ENCODE measurements around the gene FGF1.

Gene FGF1

DNA sequence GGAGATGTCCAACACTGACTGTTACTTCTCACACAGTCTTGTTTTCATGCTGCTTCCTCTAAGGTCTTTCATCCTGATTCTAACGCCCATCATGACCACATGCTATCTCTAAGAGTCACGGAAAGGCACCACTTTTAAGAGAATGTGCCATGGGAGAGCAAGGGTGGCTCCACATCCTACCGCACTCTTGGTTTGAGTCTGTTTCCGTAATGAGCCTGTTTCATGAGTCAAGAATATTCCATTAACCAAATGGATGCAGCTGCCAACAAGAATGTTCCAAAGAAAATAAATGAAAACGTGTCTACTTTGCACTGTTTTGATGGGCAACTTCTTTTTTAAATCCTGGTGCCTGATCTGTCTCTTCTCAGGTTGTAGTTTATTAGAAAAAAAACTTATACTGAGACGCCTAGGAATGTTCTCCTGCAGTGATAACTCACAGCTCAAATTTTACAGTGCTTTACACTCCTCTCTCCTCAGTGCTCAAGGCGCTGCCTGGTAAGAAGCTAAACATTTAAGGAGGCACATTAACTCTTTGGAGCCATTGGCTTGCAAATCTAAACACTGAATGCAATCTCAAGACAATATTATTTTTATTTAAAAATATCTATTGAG is 124.3 kb downstream of the FGF1 start:
- no peak for TF ChIP-seq CTCF (IDR thresholded peaks at IDR 0.05; ENCODE audit: insufficient read depth, low read length, poor library complexity, severe bottlenecking)
- Histone ChIP-seq H3K36me3 (ENCODE audit: control insufficient read depth, insufficient read depth, low read length) (no peaks in the 10 kb centered on the region), H3K4me3 (replicated peaks; ENCODE audit: low read depth, low read length) (no peak overlapping the region), H3K27me3 (replicated peaks; ENCODE audit: control insufficient read depth, insufficient read depth, low read length) (peaks cover 3% of the 10 kb centered on the region)
- DNase-seq (ENCODE audit: extremely low read depth, insufficient read length) = no peak

DNA sequence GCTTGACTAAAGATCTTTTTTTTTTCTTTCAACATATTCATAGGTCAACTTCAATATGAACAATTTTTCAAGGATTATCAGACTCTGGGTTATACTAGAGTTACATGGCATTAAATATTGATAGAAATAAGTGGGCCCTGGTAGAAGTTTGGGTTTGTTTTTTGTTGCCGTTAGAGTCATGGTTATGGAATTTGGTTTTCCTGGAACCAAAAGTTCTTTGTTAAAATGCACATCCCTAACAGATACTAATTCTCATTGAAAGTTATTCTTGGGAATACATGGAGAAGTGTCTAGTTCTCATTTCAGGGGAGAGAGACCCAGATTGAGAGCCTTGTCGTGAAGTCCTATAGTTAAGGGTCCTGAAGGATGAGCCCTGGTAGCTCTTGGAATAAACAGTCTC is 124.9 kb downstream of the FGF1 start:
- Histone ChIP-seq H3K4me3 (replicated peaks; ENCODE audit: low read depth, low read length) (no peak overlapping the region), H3K36me3 (ENCODE audit: control insufficient read depth, insufficient read depth, low read length) (no peaks in the 10 kb centered on the region), H3K27me3 (replicated peaks; ENCODE audit: control insufficient read depth, insufficient read depth, low read length) (peaks cover 3% of the 10 kb centered on the region)
- no peak for TF ChIP-seq CTCF (IDR thresholded peaks at IDR 0.05; ENCODE audit: insufficient read depth, low read length, poor library complexity, severe bottlenecking)
- no peak for DNase-seq (ENCODE audit: extremely low read depth, insufficient read length)

DNA sequence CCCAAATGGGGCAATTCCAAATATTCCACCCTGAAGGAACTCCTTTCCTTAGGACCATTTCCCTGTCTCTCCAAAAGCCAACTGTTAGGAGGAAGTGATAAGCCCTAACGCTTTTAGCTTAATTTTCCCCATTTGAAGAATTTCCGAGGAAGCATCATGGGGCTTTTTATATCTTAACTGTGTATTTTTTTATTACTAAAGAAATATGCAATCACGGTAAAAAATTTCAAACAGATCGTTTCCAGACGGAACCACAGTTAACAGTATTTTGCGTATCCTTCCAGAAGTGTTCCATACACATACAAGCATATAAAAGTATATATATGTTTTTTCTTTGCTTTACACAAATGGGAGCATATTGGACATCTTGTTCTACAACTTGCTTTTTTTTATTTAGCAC is 133.8 kb downstream of the FGF1 start:
- TF ChIP-seq CTCF (IDR thresholded peaks at IDR 0.05; ENCODE audit: insufficient read depth, low read length, poor library complexity, severe bottlenecking) = no peak
- Histone ChIP-seq H3K27me3 (replicated peaks; ENCODE audit: control insufficient read depth, insufficient read depth, low read length) (no peaks in the 10 kb centered on the region), H3K4me3 (replicated peaks; ENCODE audit: low read depth, low read length) (no peak overlapping the region), H3K36me3 (ENCODE audit: control insufficient read depth, insufficient read depth, low read length) (no peaks in the 10 kb centered on the region)
- no peak for DNase-seq (ENCODE audit: extremely low read depth, insufficient read length)

DNA sequence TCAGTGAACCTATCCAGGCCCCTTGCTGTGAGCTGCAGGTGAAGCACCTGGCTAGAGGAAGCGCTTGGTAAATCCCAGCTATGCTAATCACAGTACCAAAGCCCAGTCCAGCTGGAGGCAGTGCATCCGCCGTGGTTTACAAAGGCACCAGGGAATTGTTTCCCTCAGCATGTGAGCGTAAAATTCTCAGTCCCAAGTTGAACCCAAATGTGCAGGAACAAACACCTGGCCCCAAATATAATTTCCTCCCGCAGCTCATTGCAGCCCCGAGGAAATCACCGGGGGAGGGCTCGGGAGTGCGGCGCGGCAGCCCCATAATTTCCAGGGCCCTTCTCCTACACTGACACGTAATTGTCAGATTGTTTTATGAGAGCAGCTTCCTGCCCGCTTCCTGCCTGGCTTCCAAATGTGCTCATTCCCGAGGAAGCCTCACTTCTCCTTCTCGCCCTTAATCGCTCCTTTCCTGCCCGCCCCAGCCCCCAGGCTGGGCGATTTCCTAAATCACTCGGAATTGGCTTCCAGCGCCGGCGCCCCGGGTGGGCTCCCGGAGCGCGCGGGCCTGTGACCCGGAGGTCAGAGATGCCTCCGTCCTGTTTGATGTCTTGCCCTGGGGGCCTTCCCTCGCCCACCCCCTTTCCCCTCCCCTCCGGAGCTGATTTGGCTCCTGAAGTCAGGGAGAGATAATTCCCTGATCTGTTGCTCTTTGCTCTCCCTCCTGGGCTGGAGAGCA is 134.4 kb downstream of the FGF1 start:
- no peak for DNase-seq (ENCODE audit: extremely low read depth, insufficient read length)
- TF ChIP-seq CTCF (IDR thresholded peaks at IDR 0.05; ENCODE audit: insufficient read depth, low read length, poor library complexity, severe bottlenecking) = no peak
- no peaks in the 10 kb centered on the region for H3K36me3 ChIP-seq (ENCODE audit: control insufficient read depth, insufficient read depth, low read length)
- no peak overlapping the region for H3K4me3 ChIP-seq (replicated peaks; ENCODE audit: low read depth, low read length)
- no peaks in the 10 kb centered on the region for H3K27me3 ChIP-seq (replicated peaks; ENCODE audit: control insufficient read depth, insufficient read depth, low read length)

- H3K4me3 ChIP-seq (replicated peaks; ENCODE audit: low read depth, low read length) = no peak overlapping the region
- H3K36me3 ChIP-seq (ENCODE audit: control insufficient read depth, insufficient read depth, low read length) = no peaks in the 10 kb centered on the region
- no peak for DNase-seq (ENCODE audit: extremely low read depth, insufficient read length)
- TF ChIP-seq CTCF (IDR thresholded peaks at IDR 0.05; ENCODE audit: insufficient read depth, low read length, poor library complexity, severe bottlenecking) = no peak
- no peaks in the 10 kb centered on the region for H3K27me3 ChIP-seq (replicated peaks; ENCODE audit: control insufficient read depth, insufficient read depth, low read length)
Observed at GRCh38 chr5:142550471-142550870, 135.4 kb downstream of the FGF1 start.

All from GM06990 (cell line).